ENCODE results near the gene ARHGAP9.

Gene ARHGAP9

GRCh38 chr12:57471661-57472060, 8.0 kb downstream of the ARHGAP9 start:
- no peak for DNase-seq

DNA sequence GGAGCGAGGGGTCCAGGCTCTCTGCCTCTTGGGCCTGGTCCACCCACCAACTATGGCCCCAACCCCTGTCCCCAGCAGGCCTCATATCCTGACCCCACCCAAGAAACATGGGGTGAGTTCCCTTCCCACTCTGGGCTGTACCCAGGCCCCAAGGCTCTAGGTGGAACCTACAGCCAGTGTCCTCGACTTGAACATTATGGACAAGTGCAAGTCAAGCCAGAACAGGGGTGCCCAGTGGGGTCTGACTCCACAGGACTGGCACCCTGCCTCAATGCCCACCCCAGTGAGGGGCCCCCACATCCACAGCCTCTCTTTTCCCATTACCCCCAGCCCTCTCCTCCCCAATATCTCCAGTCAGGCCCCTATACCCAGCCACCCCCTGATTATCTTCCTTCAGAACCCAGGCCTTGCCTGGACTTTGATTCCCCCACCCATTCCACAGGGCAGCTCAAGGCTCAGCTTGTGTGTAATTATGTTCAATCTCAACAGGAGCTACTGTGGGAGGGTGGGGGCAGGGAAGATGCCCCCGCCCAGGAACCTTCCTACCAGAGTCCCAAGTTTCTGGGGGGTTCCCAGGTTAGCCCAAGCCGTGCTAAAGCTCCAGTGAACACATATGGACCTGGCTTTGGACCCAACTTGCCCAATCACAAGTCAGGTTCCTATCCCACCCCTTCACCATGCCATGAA, 8.6 kb downstream of the ARHGAP9 start:
- DNase-seq, result no peak

DNA sequence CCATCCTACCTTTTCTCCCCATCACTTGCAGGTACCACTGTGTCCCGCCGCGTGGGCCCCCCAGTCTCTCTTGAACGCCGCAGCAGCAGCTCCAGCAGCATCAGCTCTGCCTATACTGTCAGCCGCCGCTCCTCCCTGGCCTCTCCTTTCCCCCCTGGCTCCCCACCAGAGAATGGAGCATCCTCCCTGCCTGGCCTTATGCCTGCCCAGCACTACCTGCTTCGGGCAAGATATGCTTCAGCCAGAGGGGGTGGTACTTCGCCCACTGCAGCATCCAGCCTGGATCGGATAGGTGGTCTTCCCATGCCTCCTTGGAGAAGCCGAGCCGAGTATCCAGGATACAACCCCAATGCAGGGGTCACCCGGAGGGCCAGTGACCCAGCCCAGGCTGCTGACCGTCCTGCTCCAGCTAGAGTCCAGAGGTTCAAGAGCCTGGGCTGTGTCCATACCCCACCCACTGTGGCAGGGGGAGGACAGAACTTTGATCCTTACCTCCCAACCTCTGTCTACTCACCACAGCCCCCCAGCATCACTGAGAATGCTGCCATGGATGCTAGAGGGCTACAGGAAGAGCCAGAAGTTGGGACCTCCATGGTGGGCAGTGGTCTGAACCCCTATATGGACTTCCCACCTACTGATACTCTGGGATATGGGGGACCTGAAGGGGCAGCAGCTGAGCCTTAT, 9.2 kb downstream of the ARHGAP9 start:
- no peak for DNase-seq

DNA sequence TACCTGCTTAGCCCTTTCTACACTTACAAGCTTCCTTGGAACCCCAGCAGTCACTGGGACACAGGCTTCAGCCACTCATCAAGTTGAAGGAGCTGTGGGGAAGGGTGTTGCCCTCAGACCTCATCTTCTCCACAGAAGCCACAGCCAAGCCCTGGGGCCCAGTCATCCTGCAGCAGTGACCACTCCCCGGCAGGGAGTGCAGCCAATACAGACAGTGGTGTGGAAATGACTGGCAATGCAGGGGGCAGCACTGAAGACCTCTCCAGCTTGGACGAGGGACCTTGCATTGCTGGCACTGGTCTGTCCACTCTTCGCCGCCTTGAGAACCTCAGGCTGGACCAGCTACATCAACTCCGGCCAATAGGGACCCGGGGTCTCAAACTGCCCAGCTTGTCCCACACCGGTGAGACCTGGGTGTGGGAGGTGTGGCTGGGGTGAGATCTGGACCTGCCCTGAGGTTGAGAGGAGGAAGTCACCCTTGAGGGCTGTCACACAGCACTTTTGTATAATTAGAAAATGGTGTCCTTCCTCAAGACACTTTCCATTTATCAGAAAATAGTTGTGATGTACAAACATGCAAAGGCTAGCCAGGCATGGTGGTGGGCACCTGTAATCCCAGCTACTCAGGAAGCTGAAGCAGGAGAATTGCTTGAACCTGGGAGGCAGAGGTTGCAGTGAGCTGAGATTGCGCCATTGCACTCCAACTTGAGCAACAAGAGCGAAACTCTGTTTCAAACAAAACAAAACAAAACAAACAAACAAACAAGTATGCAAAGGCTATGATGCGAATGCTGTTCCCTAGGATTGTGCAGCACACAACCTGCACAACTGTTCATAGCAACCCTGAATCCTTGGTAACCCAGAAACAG, 10.1 kb downstream of the ARHGAP9 start:
- no peak for DNase-seq

DNA sequence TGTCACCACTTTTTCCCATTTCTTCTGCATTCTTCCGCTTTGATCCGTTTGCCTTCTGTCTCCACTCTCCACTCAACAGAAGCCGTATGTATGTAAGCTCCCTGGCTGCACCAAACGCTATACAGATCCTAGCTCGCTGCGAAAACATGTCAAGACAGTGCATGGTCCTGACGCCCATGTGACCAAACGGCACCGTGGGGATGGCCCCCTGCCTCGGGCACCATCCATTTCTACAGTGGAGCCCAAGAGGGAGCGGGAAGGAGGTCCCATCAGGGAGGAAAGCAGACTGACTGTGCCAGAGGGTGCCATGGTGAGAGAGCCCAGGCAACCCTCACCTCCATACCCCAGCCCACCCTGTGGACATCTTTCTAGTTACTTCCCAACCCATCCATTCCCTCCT, 11.8 kb downstream of the ARHGAP9 start:
- DNase-seq, result no peak

GRCh38 chr12:57467212-57467874, 12.3 kb downstream of the ARHGAP9 start:
- no peak for DNase-seq

- no peak for DNase-seq
Measured at GRCh38 chr12:57465747-57466505, 13.7 kb downstream of the ARHGAP9 start.

GRCh38 chr12:57465030-57465746, 14.5 kb downstream of the ARHGAP9 start:
- no peak for DNase-seq

GRCh38 chr12:57464569-57464968, 15.1 kb downstream of the ARHGAP9 start:
- no peak for DNase-seq

DNA sequence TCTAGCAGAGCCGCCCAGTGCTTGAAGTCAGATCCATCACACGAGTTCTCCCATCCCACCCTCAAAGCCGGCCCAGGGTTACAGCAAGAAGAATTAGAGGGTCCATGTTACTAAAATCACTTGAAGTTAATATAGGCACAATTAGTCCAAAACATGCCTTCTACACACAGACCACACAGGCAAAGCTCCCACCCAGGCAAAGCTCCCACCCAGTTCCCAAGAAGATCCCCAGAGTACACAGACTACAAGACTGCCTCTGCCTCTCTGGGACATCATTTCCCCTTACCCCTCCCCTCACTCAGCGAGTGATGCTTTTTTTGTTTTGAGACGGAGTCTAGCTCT, 16.8 kb downstream of the ARHGAP9 start:
- DNase-seq, result no peak

GRCh38 chr12:57462251-57462911, 17.3 kb downstream of the ARHGAP9 start:
- peak; percentile 92 for DNase-seq

- DNase-seq, result no peak
Measured at GRCh38 chr12:57461917-57462250, 17.8 kb downstream of the ARHGAP9 start.

- DNase-seq, result peak; percentile 90
Measured at GRCh38 chr12:57461276-57461916, 18.3 kb downstream of the ARHGAP9 start.

DNA sequence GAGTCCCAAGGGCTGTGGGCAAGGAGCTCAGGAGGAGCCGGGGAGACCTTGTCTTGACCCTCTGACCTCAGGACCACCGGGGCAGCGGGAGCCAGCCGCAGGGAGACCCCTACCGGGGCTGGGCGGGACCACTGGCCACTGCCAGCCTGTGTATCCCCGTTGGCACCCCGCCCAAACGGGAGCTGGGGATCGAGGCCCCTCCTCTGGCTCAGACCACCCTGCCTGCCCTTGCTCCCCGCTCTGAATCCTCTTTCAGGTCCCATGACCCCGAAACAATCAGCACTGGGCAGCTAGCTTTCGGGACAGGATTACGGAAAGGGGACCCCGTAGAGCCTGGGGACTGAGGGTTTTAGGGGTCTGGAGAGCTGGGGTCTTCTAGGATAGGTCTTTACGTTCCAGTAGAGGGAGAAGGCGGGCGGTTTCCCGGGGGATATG, 18.8 kb downstream of the ARHGAP9 start:
- no peak for DNase-seq

DNA sequence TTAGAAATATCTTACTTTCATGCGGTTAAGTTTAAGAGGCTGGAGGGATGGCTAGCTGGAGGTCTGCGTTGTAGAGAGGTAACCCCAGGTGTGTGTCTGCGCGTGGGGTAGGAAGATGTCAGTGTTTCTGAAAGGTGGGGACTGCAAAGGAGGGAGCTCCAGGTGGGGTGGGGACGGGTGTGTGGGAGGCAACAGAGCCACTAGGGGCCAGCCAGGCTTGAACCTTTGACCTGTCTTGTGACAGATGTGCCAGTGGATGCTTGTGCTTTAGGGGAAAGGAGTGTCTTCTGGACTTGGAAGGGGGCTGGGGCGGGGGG, 19.2 kb downstream of the ARHGAP9 start:
- no peak for DNase-seq

DNA sequence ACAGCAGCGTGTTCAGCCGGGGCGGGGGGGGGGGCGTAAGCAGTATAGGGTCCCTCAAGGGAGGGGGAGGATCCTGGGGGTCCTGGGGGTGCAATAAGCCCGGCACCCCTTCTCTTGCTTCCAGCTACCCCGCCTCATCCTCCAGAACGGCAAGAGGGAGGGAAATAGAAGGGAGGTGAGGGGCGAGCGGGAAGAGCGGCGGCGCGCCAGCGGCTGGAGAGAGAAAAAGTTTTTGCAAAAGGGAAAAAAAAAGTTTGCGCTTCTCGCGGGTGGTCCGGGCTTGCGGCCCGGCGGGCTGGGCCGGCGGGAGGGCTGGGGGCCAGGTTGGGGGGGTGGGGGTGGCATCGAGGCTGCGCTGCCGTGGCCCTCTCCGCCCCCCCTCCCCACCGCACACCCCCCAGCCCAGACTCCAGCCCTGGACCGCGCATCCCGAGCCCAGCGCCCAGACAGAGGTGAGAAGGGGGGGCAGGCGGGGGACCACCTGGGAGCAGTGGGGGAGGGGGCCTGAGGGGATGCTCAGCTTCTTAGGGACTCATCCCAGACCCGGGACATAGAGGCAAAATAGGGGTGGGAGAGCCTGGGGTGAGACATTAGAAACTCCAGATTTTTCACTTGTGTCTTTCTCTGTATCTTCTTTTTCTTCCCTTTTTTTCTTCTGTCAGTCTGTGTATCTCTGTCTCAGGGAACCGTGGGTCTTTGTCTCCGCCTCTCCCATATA, 19.8 kb downstream of the ARHGAP9 start, which contains the start of gene GLI1:
Gene GLI1, plus strand, starts transcription at position 36 of the 718 bp plus-strand sequence. CDS start 3,907 bp downstream, outside the sequence.
- DNase-seq, result no peak

DNA sequence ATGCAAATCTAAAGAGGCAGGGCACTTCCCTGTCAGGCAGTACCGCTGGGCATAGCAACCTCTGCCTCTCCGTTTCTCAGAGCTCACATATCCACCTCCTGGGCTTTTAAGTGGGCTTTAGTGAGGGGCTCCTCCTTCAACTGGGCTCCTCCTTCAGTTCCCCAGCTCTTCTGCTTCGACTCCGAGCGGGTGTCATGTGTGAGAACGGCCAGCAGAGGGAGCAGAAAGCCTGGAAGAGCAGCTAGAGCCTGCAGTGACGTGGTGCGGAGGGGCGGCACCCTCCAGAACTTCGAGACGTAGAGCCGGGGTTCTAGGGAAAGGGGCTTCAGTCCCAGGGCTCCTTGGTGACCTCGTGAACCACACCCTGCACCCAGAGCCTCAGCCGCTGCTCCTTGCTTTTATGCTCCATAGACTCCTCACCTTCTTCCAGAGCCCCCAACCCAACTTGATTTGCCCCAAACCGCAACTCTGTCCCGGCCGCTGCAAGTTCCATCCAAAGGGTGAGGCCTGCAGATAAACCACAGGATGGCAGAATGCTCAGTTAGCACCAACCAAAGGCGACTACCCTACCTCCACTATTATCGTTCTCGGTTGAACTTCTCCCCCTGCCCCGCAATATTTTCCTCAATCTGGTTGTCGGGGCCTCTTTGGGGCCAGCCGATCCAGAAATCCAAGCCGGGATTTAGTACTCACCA, 20.5 kb downstream of the ARHGAP9 start:
- peak; percentile 97 for DNase-seq

GRCh38 chr12:57458665-57459054, 21.0 kb downstream of the ARHGAP9 start:
- DNase-seq, result no peak

GRCh38 chr12:57456737-57457490, 22.8 kb downstream of the ARHGAP9 start:
- DNase-seq, result no peak
